H1 (cell line): ENCODE results near the gene RPS6KA4. TPM values are rescaled to one million over a fixed set of nuclear protein-coding genes. Genes with fewer than 3 reads are reported as not detected.

Experiments
- CTCF ChIA-PET: fragments of 300-600 bp; sonication (Branson Sonifier 250); formaldehyde crosslinking; loops from one replicate; lab custom pipeline; 2021; ENCODE audit not compliant: partially characterized antibody; lab: Charles Lee
- POLR2A ChIA-PET: fragments of 300-600 bp; sonication (Branson Sonifier 250); formaldehyde crosslinking; loops from one replicate; lab custom pipeline; 2021; ENCODE audit warnings: inconsistent platforms; ENCODE audit not compliant: partially characterized antibody; lab: Charles Lee
- DNase-seq, 2 experiments: peaks; one replicate each; pipeline versions ENCODE4 v3.0.0 to v3.0.0-alpha.2; 2010 to 2022; ENCODE audit warnings: low spot score in 2 of 2, low read depth in 1 of 2, mixed read lengths in 1 of 2
- FAIRE-seq: peaks from 2 replicates; lab custom pipeline; 2011; peaks lifted over from hg19 to GRCh38; lab: Jason Lieb, UNC
- H2AFZ ChIP-seq: 2 replicates; pipeline ENCODE4 v1.8.1; 2012; ENCODE audit warnings: low read length, inconsistent platforms
- H2AK5ac ChIP-seq: 2 replicates; pipeline ENCODE4 v1.6.1; 2013; ENCODE audit warnings: low read depth, low read length
- H2BK120ac ChIP-seq: replicated peaks from 2 replicates; pipeline ENCODE3; 2013; ENCODE audit warnings: low read depth, low read length, inconsistent platforms
- H2BK12ac ChIP-seq: 2 replicates; pipeline ENCODE4 v1.6.1; 2013; ENCODE audit warnings: low read depth, low read length
- H2BK15ac ChIP-seq: 2 replicates; pipeline ENCODE4 v1.6.1; 2013; ENCODE audit warnings: low read length
- H2BK20ac ChIP-seq: 2 replicates; pipeline ENCODE4 v1.6.1; 2013; ENCODE audit warnings: low read length
- H2BK5ac ChIP-seq: 2 replicates; pipeline ENCODE4 v1.6.1; 2013; ENCODE audit warnings: low read depth, low read length
- H3K14ac ChIP-seq: 2 replicates; pipeline ENCODE4 v1.6.1; 2013; ENCODE audit warnings: inconsistent platforms; ENCODE audit not compliant: insufficient read length
- H3K18ac ChIP-seq: 2 replicates; pipeline ENCODE4 v1.6.1; 2013; ENCODE audit warnings: low read length; ENCODE audit errors: extremely low read depth
- H3K23ac ChIP-seq: 2 replicates; pipeline ENCODE4 v1.6.1; 2013; ENCODE audit warnings: inconsistent platforms; ENCODE audit not compliant: insufficient read length
- H3K23me2 ChIP-seq: 2 replicates; pipeline ENCODE4 v1.6.1; 2013; ENCODE audit warnings: low read depth, low read length
- H3K27ac ChIP-seq: 2 replicates; pipeline ENCODE4 v1.6.1; 2011; ENCODE audit warnings: low read depth, low read length, inconsistent platforms
- H3K27me3 ChIP-seq, 4 experiments: replicated peaks in 1 of 4; 1 replicate in 1 of 4; 2 replicates in 3 of 4; pipeline versions ENCODE4 v1.6.1 to v1.8.1; 2011 to 2013; ENCODE audit warnings: low read length in 3 of 4, mild to moderate bottlenecking in 3 of 4, inconsistent platforms in 2 of 4, mixed read lengths in 2 of 4, moderate library complexity in 1 of 4; ENCODE audit not compliant: control insufficient read depth in 3 of 4, insufficient read depth in 3 of 4; ENCODE audit errors: extremely low read depth in 1 of 4
- H3K36me3 ChIP-seq, 4 experiments: 2 replicates each; pipeline versions ENCODE4 v1.6.1 to v1.8.1; 2011 to 2013; ENCODE audit warnings: mild to moderate bottlenecking in 4 of 4, low read length in 3 of 4, moderate library complexity in 2 of 4, control low read depth in 1 of 4, inconsistent platforms in 1 of 4; ENCODE audit not compliant: insufficient read depth in 4 of 4, control insufficient read depth in 2 of 4
- H3K4ac ChIP-seq: replicated peaks from 2 replicates; pipeline ENCODE3; 2013; ENCODE audit warnings: low read length, low read depth, mixed read lengths, inconsistent platforms; ENCODE audit not compliant: insufficient read length
- H3K4me1 ChIP-seq, 4 experiments: replicated peaks in 1 of 4; 1 replicate in 1 of 4; 2 replicates in 3 of 4; pipeline versions ENCODE4 v1.6.1 to v1.8.1; 2011 to 2013; ENCODE audit warnings: low read length in 3 of 4, inconsistent platforms in 2 of 4, mixed read lengths in 1 of 4; ENCODE audit not compliant: insufficient read depth in 4 of 4, control insufficient read depth in 3 of 4
- H3K4me2 ChIP-seq, 2 experiments: 2 replicates each; pipeline versions ENCODE4 v1.6.1 to v1.8.1; 2011 to 2013; ENCODE audit warnings: low read depth in 2 of 2, low read length in 2 of 2, control low read depth in 1 of 2, inconsistent platforms in 1 of 2, mild to moderate bottlenecking in 1 of 2; ENCODE audit not compliant: insufficient read depth in 1 of 2
- H3K4me3 ChIP-seq, 4 experiments: fragments of 200-600, 300-600 bp in 1 of 4; sonication (generic), shearing (Covaris generic), sonication (Bioruptor Twin) in 1 of 4; 2 replicates each; pipeline versions ENCODE4 v1.5.1 to v1.8.1; 2011 to 2016; ENCODE audit warnings: low read length in 4 of 4, low read depth in 3 of 4, control low read depth in 2 of 4, inconsistent platforms in 2 of 4, mild to moderate bottlenecking in 2 of 4, mixed read lengths in 1 of 4, moderate library complexity in 1 of 4; ENCODE audit not compliant: insufficient read depth in 2 of 4; ENCODE audit errors: extremely low read depth in 1 of 4
- H3K56ac ChIP-seq: replicated peaks from 2 replicates; pipeline ENCODE3; 2013; ENCODE audit warnings: low read depth, mild to moderate bottlenecking, mixed read lengths, low read length, inconsistent platforms; ENCODE audit not compliant: insufficient read length
- H3K79me1 ChIP-seq: 2 replicates; pipeline ENCODE4 v1.6.1; 2013; ENCODE audit warnings: low read depth, low read length, control low read depth
- H3K79me2 ChIP-seq, 2 experiments: 2 replicates each; pipeline versions ENCODE4 v1.6.1 to v1.8.1; 2012 to 2013; ENCODE audit warnings: low read length in 2 of 2, mild to moderate bottlenecking in 2 of 2, inconsistent platforms in 1 of 2; ENCODE audit not compliant: insufficient read depth in 2 of 2, control insufficient read depth in 1 of 2
- H3K9ac ChIP-seq, 4 experiments: replicated peaks in 1 of 4; 1 replicate in 1 of 4; 2 replicates in 3 of 4; pipeline versions ENCODE4 v1.6.1 to v1.8.1; 2011 to 2013; ENCODE audit warnings: low read depth in 3 of 4, low read length in 3 of 4, control low read depth in 2 of 4, mild to moderate bottlenecking in 2 of 4, moderate library complexity in 2 of 4, inconsistent platforms in 1 of 4; ENCODE audit errors: extremely low read depth in 1 of 4
- H3K9me3 ChIP-seq, 2 experiments: 2 replicates each; pipeline versions ENCODE4 v1.6.1 to v1.8.1; 2012 to 2013; ENCODE audit warnings: mild to moderate bottlenecking in 2 of 2, moderate library complexity in 2 of 2, control low read depth in 1 of 2, inconsistent platforms in 1 of 2, low read depth in 1 of 2, low read length in 1 of 2, mixed read lengths in 1 of 2; ENCODE audit not compliant: insufficient read depth in 2 of 2
- H4K20me1 ChIP-seq, 2 experiments: replicated peaks in 1 of 2; 2 replicates each; pipeline versions ENCODE3 to v1.8.1; 2011 to 2013; ENCODE audit warnings: inconsistent platforms in 2 of 2, low read length in 2 of 2, mild to moderate bottlenecking in 1 of 2; ENCODE audit not compliant: insufficient read depth in 2 of 2, control insufficient read depth in 1 of 2
- H4K5ac ChIP-seq: 2 replicates; pipeline ENCODE4 v1.6.1; 2013; ENCODE audit warnings: low read length, low read depth, mixed read lengths, inconsistent platforms; ENCODE audit not compliant: insufficient read length
- H4K8ac ChIP-seq: 2 replicates; pipeline ENCODE4 v1.8.0; 2013; ENCODE audit warnings: mild to moderate bottlenecking, moderate library complexity, low read length, inconsistent platforms; ENCODE audit not compliant: insufficient read depth; ENCODE audit errors: extremely low read depth
- H4K91ac ChIP-seq: replicated peaks from 2 replicates; pipeline ENCODE3; 2013; ENCODE audit warnings: low read length, mixed read lengths, inconsistent platforms; ENCODE audit not compliant: insufficient read length
- BRCA1 ChIP-seq: IDR thresholded peaks from 2 replicates; pipeline ENCODE4 v1.6.1; 2012; ENCODE audit warnings: low read depth, low read length, improper control_type of control experiment
- KDM1A ChIP-seq: fragments of 200-600, 300-600 bp; sonication (generic); IDR thresholded peaks from 2 replicates; pipeline ENCODE4 v1.7.1; 2016; ENCODE audit warnings: mild to moderate bottlenecking, low read length, borderline replicate concordance
- WGBS, 2 experiments: shearing (Covaris generic) in 1 of 2; methylation state at CpG; one replicate each; pipeline versions ENCODE4 v1.1.6 to v1.1.7; 2013 to 2015; ENCODE audit warnings: low lambda C conversion rate in 2 of 2, mixed read lengths in 2 of 2, inconsistent platforms in 1 of 2, low coverage in 1 of 2, missing lambda C conversion rate in 1 of 2; ENCODE audit not compliant: insufficient replicate concordance in 2 of 2, insufficient coverage in 1 of 2, insufficient read length in 1 of 2; ENCODE audit errors: extremely low coverage in 1 of 2, missing lambda C conversion rate in 1 of 2; 5-methylcytosine and 5-hydroxymethylcytosine counted together
- polyA plus RNA-seq, 7 experiments: library from polyadenylated mRNA; depleted of rRNA in 3 of 7; stranded (reverse) in 5 of 7; unstranded in 2 of 7; fragments of >200 nt in 5 of 7; fragments of 200-250 nt in 2 of 7; gene quantifications; 1 replicate in 5 of 7; 2 replicates in 1 of 7; 4 replicates in 1 of 7; pipeline versions ENCODE4 v1.2.1 to v1.2.3, GENCODE V29; 2011 to 2013; ENCODE audit warnings: missing spikeins in 2 of 7, mixed read lengths in 2 of 7
- total RNA-seq: library from RNA; stranded (reverse); fragmentation: NEBNext Ultra II Directional; extraction: Animal tissue kit (Norgen Biotek cat#: 25700); gene quantifications from 2 replicates; pipeline ENCODE4 v1.2.1, GENCODE V29; 2021

The RPS6KA4 gene
- total and polyA plus RNA-seq, 2 of the 8 experiments (the other 6 are each of a cell fraction or from before 2014, with no cell fraction given), result 8.2 to 12.6 TPM

DNA sequence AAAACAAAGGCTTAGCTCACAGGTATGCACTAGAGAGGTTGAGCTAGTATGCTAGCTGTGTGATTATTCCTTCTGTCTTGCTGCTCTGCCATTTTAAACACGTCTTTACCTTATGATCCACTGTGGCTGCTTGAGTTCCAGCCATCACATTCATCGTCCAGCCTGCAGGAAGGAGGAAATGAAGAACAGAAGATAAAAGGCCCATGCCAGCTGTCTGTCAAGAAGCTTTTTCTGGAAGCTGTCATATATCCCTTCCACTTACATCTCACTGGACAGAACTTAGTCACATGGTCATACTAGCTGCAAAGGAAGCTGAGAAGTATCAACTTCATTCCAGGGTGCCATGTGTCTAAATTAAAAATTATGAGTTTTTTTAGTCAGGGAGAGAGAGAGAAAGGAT, 31.6 kb upstream of the RPS6KA4 start:
- Histone ChIP-seq H3K27me3 (no peaks in the 10 kb centered on the region), H3K4ac (no peak overlapping the region), H3K9me3 (no peaks in the 10 kb centered on the region), H3K36me3 (no peaks in the 10 kb centered on the region), H2BK12ac (no peak overlapping the region), H4K8ac (no peak overlapping the region), H3K9ac (no peak overlapping the region), H2BK20ac (no peak overlapping the region), H2BK5ac (no peak overlapping the region), H3K23me2 (peaks cover 2% of the 10 kb centered on the region; the same call in 1 of the 2 replicates), H3K23ac (no peak overlapping the region), H3K4me2 (no peak overlapping the region), H3K4me1 (peaks cover 0 to 16% (median 9%) of the 10 kb centered on the region in 4 experiments; a peak in 6 of 7 replicates), H3K14ac (no peak overlapping the region), H3K27ac (no peak overlapping the region), H4K91ac (no peak overlapping the region), H2BK120ac (no peak overlapping the region), H3K79me1 (no peaks in the 10 kb centered on the region), H4K20me1 (peaks cover 0 to 5% of the 10 kb centered on the region in 2 experiments), H2BK15ac (no peak overlapping the region), H2AFZ (no peak overlapping the region), H3K56ac (no peak overlapping the region), H4K5ac (no peak overlapping the region), H3K4me3 (no peak overlapping the region), H2AK5ac (no peak overlapping the region), H3K79me2 (no peaks in the 10 kb centered on the region), H3K18ac (no peak overlapping the region)
- ChIA-PET CTCF (interaction anchor here (0.5 to 37.6 kb wide), 4 partner anchors 17 to 1557 kb away, joined by 3 to 614 read pairs (median 206); partner anchors contain the start of genes CATSPERZ, CCDC88B, ESRRA and PRDX5), POLR2A (interaction anchor here (0.6 kb wide), 1 partner anchor 29 kb away, joined by 3 read pairs; no protein-coding TSS in a partner anchor)
- no peak for TF ChIP-seq BRCA1
- 0 out of 2 replicates have a peak, but pooled peaks have one; percentile 36 for TF ChIP-seq KDM1A
- WGBS, 2 experiments, result 93% methylated on average over 2 of the region's 2 CpGs; no CpG with 5 or more reads in 1 of the 2 experiments
- DNase-seq (no peak), FAIRE-seq (no peak)
